ENCODE results near the gene MISP.

DNA sequence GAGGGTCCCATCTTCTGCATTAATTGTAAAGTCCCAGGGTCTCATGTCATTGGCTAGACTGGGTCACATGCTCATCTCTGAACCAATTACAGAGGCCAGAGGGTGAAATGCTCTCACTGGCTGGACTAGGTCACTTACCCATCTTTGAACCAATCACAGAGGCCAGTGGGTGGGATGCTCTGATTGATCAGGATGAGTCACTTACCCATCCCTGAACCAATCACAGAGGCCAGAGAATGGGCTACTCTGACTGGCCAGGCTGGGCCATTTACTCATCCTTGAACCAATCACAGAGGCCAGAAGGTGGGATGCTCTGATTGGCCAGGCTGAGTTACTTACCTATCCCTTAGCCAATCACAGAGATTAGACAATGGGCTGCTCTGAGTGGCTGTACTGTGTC lies 5.3 kb downstream of the MISP start:
- TF ChIP-seq ESRRA (CRISPR knock-in tag; IDR thresholded peaks at IDR 0.05; ENCODE audit: borderline replicate concordance) (no peak), CTCF (IDR thresholded peaks at IDR 0.05) (no peak), CREB1 (CRISPR knock-in tag; IDR thresholded peaks at IDR 0.05) (no peak), SP1 (CRISPR knock-in tag; conservative IDR thresholded peaks at IDR 0.05) (no peak), CREM (CRISPR knock-in tag; IDR thresholded peaks at IDR 0.05) (no peak), CBFB (CRISPR knock-in tag; IDR thresholded peaks at IDR 0.05; ENCODE audit: low read depth) (no peak), ARID4B (CRISPR knock-in tag; IDR thresholded peaks at IDR 0.05; ENCODE audit: borderline replicate concordance) (no peak), SMAD4 (CRISPR knock-in tag; IDR thresholded peaks at IDR 0.05) (no peak), ZSCAN18 (CRISPR knock-in tag; IDR thresholded peaks at IDR 0.05) (no peak)
- TF ChIP-seq, protein P1, sequence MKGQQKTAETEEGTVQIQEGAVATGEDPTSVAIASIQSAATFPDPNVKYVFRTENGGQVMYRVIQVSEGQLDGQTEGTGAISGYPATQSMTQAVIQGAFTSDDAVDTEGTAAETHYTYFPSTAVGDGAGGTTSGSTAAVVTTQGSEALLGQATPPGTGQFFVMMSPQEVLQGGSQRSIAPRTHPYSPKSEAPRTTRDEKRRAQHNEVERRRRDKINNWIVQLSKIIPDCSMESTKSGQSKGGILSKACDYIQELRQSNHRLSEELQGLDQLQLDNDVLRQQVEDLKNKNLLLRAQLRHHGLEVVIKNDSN (CRISPR knock-in tag; IDR thresholded peaks at IDR 0.05) = no peak
- TF ChIP-seq, protein P2, sequence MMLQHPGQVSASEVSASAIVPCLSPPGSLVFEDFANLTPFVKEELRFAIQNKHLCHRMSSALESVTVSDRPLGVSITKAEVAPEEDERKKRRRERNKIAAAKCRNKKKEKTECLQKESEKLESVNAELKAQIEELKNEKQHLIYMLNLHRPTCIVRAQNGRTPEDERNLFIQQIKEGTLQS (CRISPR knock-in tag; conservative IDR thresholded peaks at IDR 0.05) = no peak
- TF ChIP-seq, protein P3, sequence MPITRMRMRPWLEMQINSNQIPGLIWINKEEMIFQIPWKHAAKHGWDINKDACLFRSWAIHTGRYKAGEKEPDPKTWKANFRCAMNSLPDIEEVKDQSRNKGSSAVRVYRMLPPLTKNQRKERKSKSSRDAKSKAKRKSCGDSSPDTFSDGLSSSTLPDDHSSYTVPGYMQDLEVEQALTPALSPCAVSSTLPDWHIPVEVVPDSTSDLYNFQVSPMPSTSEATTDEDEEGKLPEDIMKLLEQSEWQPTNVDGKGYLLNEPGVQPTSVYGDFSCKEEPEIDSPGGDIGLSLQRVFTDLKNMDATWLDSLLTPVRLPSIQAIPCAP (CRISPR knock-in tag; IDR thresholded peaks at IDR 0.05) = no peak
